Uterus (tissue), 4 donors: ENCODE results near the gene RAET1L. TPM values are rescaled to one million over a fixed set of nuclear protein-coding genes. Genes with fewer than 3 reads are reported as not detected.

Experiments used
- DNase-seq, 2 donors: peaks; one replicate each; pipeline ENCODE4 v3.0.0-alpha.2; 2019 to 2020
- H3K27ac ChIP-seq, 2 donors: fragments of 200-600 bp; sonication (generic); 1 replicate in 1 of 2; 2 replicates in 1 of 2; pipeline ENCODE4 v1.5.1; 2016 to 2018
- H3K27me3 ChIP-seq, 2 donors: fragments of 200-600 bp; sonication (generic); one replicate each; pipeline ENCODE4 v1.5.1; 2018 to 2019; ENCODE audit warnings: control low read depth in 1 of 2
- H3K36me3 ChIP-seq, 2 donors: fragments of 200-600 bp; sonication (generic); one replicate each; pipeline ENCODE4 v1.5.1; 2019; ENCODE audit warnings: control low read depth in 1 of 2
- H3K4me1 ChIP-seq, 2 donors: fragments of 200-600 bp; sonication (generic); one replicate each; pipeline ENCODE4 v1.5.1; 2018 to 2019; ENCODE audit warnings: control low read depth in 1 of 2
- H3K4me3 ChIP-seq, 2 donors: fragments of 200-600 bp; sonication (generic); 1 replicate in 1 of 2; 2 replicates in 1 of 2; pipeline ENCODE4 v1.5.1; 2018 to 2019; ENCODE audit warnings: mild to moderate bottlenecking in 1 of 2
- H3K9me3 ChIP-seq, 2 donors: fragments of 200-600 bp; sonication (generic); one replicate each; pipeline ENCODE4 v1.5.1; 2019; ENCODE audit warnings: control low read depth in 1 of 2
- CTCF ChIP-seq, 4 experiments: fragments of 200-600 bp in 2 of 4; fragments of 450-650 bp in 2 of 4; sonication (generic) in 2 of 4; IDR thresholded peaks; one replicate each; pipeline ENCODE4 v1.5.1; 2016 to 2019; ENCODE audit warnings: antibody characterized with exemption in 4 of 4, mild to moderate bottlenecking in 2 of 4, moderate library complexity in 1 of 4
- POLR2A ChIP-seq, 2 donors: fragments of 450-650 bp; IDR thresholded peaks; one replicate each; pipeline ENCODE4 v1.6.1; 2016; ENCODE audit warnings: antibody characterized with exemption in 2 of 2, mild to moderate bottlenecking in 1 of 2, moderate library complexity in 1 of 2
- intact Hi-C: fragments of 100-400 bp; cut with DNase I; formaldehyde crosslinking; loops from one replicate; pipeline ENCODE4 v1.15.1; 2023; ENCODE audit warnings: low total_unique reads
- total RNA-seq, 4 donors: library from RNA; depleted of rRNA in 3 of 4; stranded (reverse); fragments of >200 nt in 3 of 4; gene quantifications; one replicate each; pipeline versions ENCODE4 v1.1.0 to v1.2.4, GENCODE V29; 2014 to 2023
- donor health status: DM: yes; HTN: yes; CAD: no.

Gene RAET1L
- total RNA-seq, 4 donors from 2014 or later: not detected

DNA sequence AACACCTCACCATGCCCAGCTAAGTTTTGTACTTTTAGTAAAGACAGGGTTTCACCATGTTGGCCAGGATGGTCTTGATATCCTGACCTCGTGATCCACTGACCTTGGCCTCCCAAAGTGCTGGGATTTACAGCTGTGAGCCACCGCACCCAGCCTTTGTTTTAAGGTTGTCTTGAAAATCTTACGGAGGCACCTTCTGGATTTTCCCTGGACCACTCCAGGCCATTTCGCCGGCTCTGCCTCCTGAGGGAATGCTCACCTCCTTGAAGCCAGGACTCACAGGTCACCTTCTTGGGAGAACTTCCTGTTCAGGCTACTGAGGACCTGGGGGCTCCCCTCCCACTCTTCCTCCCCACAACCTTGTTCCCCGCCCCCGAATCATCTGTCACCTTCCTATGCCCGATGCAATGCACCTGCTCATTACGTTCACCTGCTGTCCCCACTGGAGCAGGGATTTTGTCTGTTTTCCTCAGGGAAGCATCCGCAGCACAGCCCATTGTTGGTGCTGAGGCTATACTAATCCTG lies 19.4 kb upstream of the RAET1L start:
- peaks cover 0 to 8% of the 10 kb centered on the region in 2 donors for H3K27me3 ChIP-seq
- TF ChIP-seq CTCF (IDR thresholded peaks at IDR 0.05) (no peak), POLR2A (IDR thresholded peaks at IDR 0.05) (no peak)
- no peaks in the 10 kb centered on the region for H3K4me1 ChIP-seq
- intact Hi-C loops: no loop called here
- no peaks in the 10 kb centered on the region for H3K36me3 ChIP-seq
- no peak overlapping the region for H3K4me3 ChIP-seq
- no peaks in the 10 kb centered on the region for H3K9me3 ChIP-seq
- no peak for DNase-seq
- no peak overlapping the region for H3K27ac ChIP-seq

GRCh38 chr6:150043501-150044412 lies 18.4 kb upstream of the RAET1L start:
- no peak overlapping the region for H3K27ac ChIP-seq
- H3K36me3 ChIP-seq: no peaks in the 10 kb centered on the region
- no peaks in the 10 kb centered on the region for H3K4me1 ChIP-seq
- peaks cover 0 to 17% of the 10 kb centered on the region in 2 donors for H3K27me3 ChIP-seq
- no peaks in the 10 kb centered on the region for H3K9me3 ChIP-seq
- no peak for DNase-seq
- TF ChIP-seq CTCF (IDR thresholded peaks at IDR 0.05) (no peak), POLR2A (IDR thresholded peaks at IDR 0.05) (no peak)
- no peak overlapping the region for H3K4me3 ChIP-seq
- intact Hi-C loops: no loop called here

GRCh38 chr6:150043096-150043495 lies 17.8 kb upstream of the RAET1L start:
- Histone ChIP-seq H3K9me3 (no peaks in the 10 kb centered on the region), H3K4me1 (peaks cover 0 to under 1% of the 10 kb centered on the region in 2 donors), H3K27me3 (peaks cover 0 to 23% of the 10 kb centered on the region in 2 donors), H3K4me3 (no peak overlapping the region), H3K27ac (no peak overlapping the region), H3K36me3 (no peaks in the 10 kb centered on the region)
- no peak for TF ChIP-seq CTCF (IDR thresholded peaks at IDR 0.05)
- no peak for TF ChIP-seq POLR2A (IDR thresholded peaks at IDR 0.05)
- no peak for DNase-seq
- intact Hi-C loops: no loop called here

- Histone ChIP-seq H3K4me3 (no peak overlapping the region), H3K4me1 (peaks cover 0 to 9% of the 10 kb centered on the region in 2 donors), H3K9me3 (no peaks in the 10 kb centered on the region), H3K27ac (no peak overlapping the region), H3K27me3 (peaks cover 0 to 42% of the 10 kb centered on the region in 2 donors), H3K36me3 (no peaks in the 10 kb centered on the region)
- DNase-seq: no peak
- TF ChIP-seq CTCF (IDR thresholded peaks at IDR 0.05) (no peak), POLR2A (IDR thresholded peaks at IDR 0.05) (no peak)
- intact Hi-C loops: no loop called here
Observed at GRCh38 chr6:150038202-150039062, 13.1 kb upstream of the RAET1L start.
